HepG2 (cell line): Measurements from ENCODE around the gene FAM124A.

ENCODE experiments used
- CREM ChIP-seq, 2 experiments: sonication (generic) in 1 of 2; formaldehyde crosslinking in 1 of 2; IDR thresholded peaks; 2 replicates each; pipeline versions ENCODE4 v1.4.0 to v1.6.1; 2016 to 2020; ENCODE audit warnings: antibody characterized with exemption in 1 of 2, mild to moderate bottlenecking in 1 of 2, missing genetic modification reagents in 1 of 2
- EP300 ChIP-seq, 3 experiments: sonication (generic) in 1 of 3; formaldehyde crosslinking in 1 of 3; IDR thresholded peaks; 2 replicates each; pipeline versions ENCODE4 v1.5.1 to v1.6.1; 2011 to 2020; ENCODE audit warnings: low read depth in 2 of 3, low read length in 2 of 3, borderline replicate concordance in 1 of 3, improper control_type of control experiment in 1 of 3, mild to moderate bottlenecking in 1 of 3, missing genetic modification reagents in 1 of 3, moderate library complexity in 1 of 3
- GMEB1 ChIP-seq: sonication (generic); formaldehyde crosslinking; IDR thresholded peaks from 2 replicates; pipeline ENCODE4 v1.5.1; 2020; ENCODE audit warnings: missing genetic modification reagents, mild to moderate bottlenecking, borderline replicate concordance
- KDM6A ChIP-seq: IDR thresholded peaks from 2 replicates; pipeline ENCODE4 v1.6.1; 2016; ENCODE audit warnings: low read depth
- MAFK ChIP-seq, 2 experiments: IDR thresholded peaks in 1 of 2; conservative IDR thresholded peaks in 1 of 2; 2 replicates each; pipeline ENCODE4 v1.6.1; 2011; ENCODE audit warnings: improper control_type of control experiment in 2 of 2, low read length in 2 of 2
- POLR2AphosphoS5 ChIP-seq: IDR thresholded peaks from 2 replicates; pipeline ENCODE4 v1.6.1; 2012; ENCODE audit warnings: low read depth, low read length
- POLR2G ChIP-seq: fragments of 200-400 bp; formaldehyde crosslinking; IDR thresholded peaks from 2 replicates; pipeline ENCODE4 v1.6.1; 2018; ENCODE audit warnings: mild to moderate bottlenecking, low read depth, low read length, moderate library complexity
- REST ChIP-seq, 2 experiments: IDR thresholded peaks; 2 replicates each; pipeline ENCODE4 v1.6.1; 2011 to 2012; ENCODE audit warnings: low read length in 2 of 2, borderline replicate concordance in 1 of 2, low read depth in 1 of 2, mild to moderate bottlenecking in 1 of 2, moderate library complexity in 1 of 2
- RNF2 ChIP-seq: fragments of 450-650 bp; conservative IDR thresholded peaks from 2 replicates; pipeline ENCODE4 v1.6.1; 2016; ENCODE audit warnings: low read depth
- SP1 ChIP-seq, 2 experiments: fragments of 450-650 bp in 1 of 2; sonication (generic) in 1 of 2; formaldehyde crosslinking in 1 of 2; IDR thresholded peaks; 2 replicates each; pipeline versions ENCODE4 v1.4.0 to v1.6.1; 2016 to 2020; ENCODE audit warnings: missing genetic modification reagents in 1 of 2
- ZNF10 ChIP-seq: sonication (generic); formaldehyde crosslinking; IDR thresholded peaks from 2 replicates; pipeline ENCODE4 v1.4.0; 2020; ENCODE audit warnings: mild to moderate bottlenecking, low read depth, missing genetic modification reagents, borderline replicate concordance
- ZNF143 ChIP-seq: sonication (generic); formaldehyde crosslinking; IDR thresholded peaks from 2 replicates; pipeline ENCODE4 v1.4.0; 2020; ENCODE audit warnings: missing genetic modification reagents
- ZNF263 ChIP-seq: sonication (generic); formaldehyde crosslinking; IDR thresholded peaks from 2 replicates; pipeline ENCODE4 v1.4.0; 2020; ENCODE audit warnings: missing genetic modification reagents

- TF ChIP-seq MAFK (conservative IDR thresholded peaks at IDR 0.05 in 1 of 2, IDR thresholded peaks at IDR 0.05 in 1 of 2; ENCODE audit: low read length in 2 of 2) = no peak
- TF ChIP-seq CREM (IDR thresholded peaks at IDR 0.05) = no peak
- TF ChIP-seq CREM (CRISPR knock-in tag; IDR thresholded peaks at IDR 0.05) = no peak
- no peak for TF ChIP-seq ZNF263
- no peak for TF ChIP-seq POLR2G
- no peak for TF ChIP-seq EP300 (IDR thresholded peaks at IDR 0.05; ENCODE audit: low read depth in 2 of 2, low read length in 2 of 2)
- TF ChIP-seq EP300 (CRISPR knock-in tag; IDR thresholded peaks at IDR 0.05; ENCODE audit: borderline replicate concordance) = no peak
- no peak for TF ChIP-seq RNF2
- TF ChIP-seq KDM6A = no peak
- no peak for TF ChIP-seq SP1 (IDR thresholded peaks at IDR 0.05)
- no peak for TF ChIP-seq SP1 (CRISPR knock-in tag; IDR thresholded peaks at IDR 0.05)
- TF ChIP-seq REST (IDR thresholded peaks at IDR 0.05; ENCODE audit: borderline replicate concordance in 1 of 2, low read depth in 1 of 2, low read length in 2 of 2) = no peak
- TF ChIP-seq POLR2AphosphoS5 = no peak
- TF ChIP-seq ZNF143 = no peak
- no peak for TF ChIP-seq ZNF10 (CRISPR knock-in tag)
- TF ChIP-seq GMEB1 (CRISPR knock-in tag) = no peak
These were observed 81.7 kb downstream of the FAM124A start for GRCh38 chr13:51303882-51304281.
